HepG2 (cell line): ENCODE measurements around the gene CHEK2. TPM values are rescaled to one million over a fixed set of nuclear protein-coding genes. Genes with fewer than 3 reads are reported as not detected.

ENCODE experiments used
- ARID5B ChIP-seq: IDR thresholded peaks from 2 replicates; pipeline ENCODE4 v1.4.0; 2020; ENCODE audit warnings: mild to moderate bottlenecking, missing genetic modification reagents
- EP300 ChIP-seq, 3 experiments: sonication (generic) in 1 of 3; formaldehyde crosslinking in 1 of 3; IDR thresholded peaks; 2 replicates each; pipeline versions ENCODE4 v1.5.1 to v1.6.1; 2011 to 2020; ENCODE audit warnings: low read depth in 2 of 3, low read length in 2 of 3, borderline replicate concordance in 1 of 3, improper control_type of control experiment in 1 of 3, mild to moderate bottlenecking in 1 of 3, missing genetic modification reagents in 1 of 3, moderate library complexity in 1 of 3
- ETS1 ChIP-seq: sonication (generic); formaldehyde crosslinking; IDR thresholded peaks from 2 replicates; pipeline ENCODE4 v1.4.0; 2020; ENCODE audit warnings: missing genetic modification reagents
- GTF2F1 ChIP-seq: fragments of 150-350 bp; IDR thresholded peaks from 2 replicates; pipeline ENCODE4 v1.6.1; 2014; ENCODE audit warnings: low read length
- HOXA7 ChIP-seq: sonication (generic); formaldehyde crosslinking; IDR thresholded peaks from 2 replicates; pipeline ENCODE4 v1.8.1; 2022; ENCODE audit warnings: mild to moderate bottlenecking, missing genetic modification reagents, moderate library complexity
- NFATC3 ChIP-seq: sonication (generic); formaldehyde crosslinking; IDR thresholded peaks from 2 replicates; pipeline ENCODE4 v1.5.1; 2020; ENCODE audit warnings: mild to moderate bottlenecking, missing genetic modification reagents
- NKX3-1 ChIP-seq: sonication (generic); formaldehyde crosslinking; IDR thresholded peaks from 2 replicates; pipeline ENCODE4 v1.5.0; 2020; ENCODE audit warnings: missing genetic modification reagents
- SIN3A ChIP-seq: IDR thresholded peaks from 2 replicates; pipeline ENCODE4 v1.6.1; 2011; ENCODE audit warnings: low read depth, mild to moderate bottlenecking, control low read depth, low read length, borderline replicate concordance
- SMAD3 ChIP-seq: sonication (generic); formaldehyde crosslinking; IDR thresholded peaks from 2 replicates; pipeline ENCODE4 v1.4.0; 2020; ENCODE audit warnings: missing genetic modification reagents
- THAP11 ChIP-seq: IDR thresholded peaks from 2 replicates; pipeline ENCODE4 v1.6.1; 2016; ENCODE audit warnings: missing biosample characterization, missing genetic modification reagents
- ZFP41 ChIP-seq: sonication (generic); formaldehyde crosslinking; IDR thresholded peaks from 2 replicates; pipeline ENCODE4 v1.4.0; 2020; ENCODE audit warnings: mild to moderate bottlenecking, missing genetic modification reagents, borderline replicate concordance
- ZFP82 ChIP-seq: sonication (generic); formaldehyde crosslinking; IDR thresholded peaks from 2 replicates; pipeline ENCODE4 v1.5.1; 2020; ENCODE audit warnings: mild to moderate bottlenecking, missing genetic modification reagents, borderline replicate concordance
- ZNF609 ChIP-seq: sonication (generic); formaldehyde crosslinking; IDR thresholded peaks from 2 replicates; pipeline ENCODE4 v1.4.0; 2020; ENCODE audit warnings: mild to moderate bottlenecking, missing genetic modification reagents, borderline replicate concordance
- ZNF766 ChIP-seq: sonication (generic); formaldehyde crosslinking; IDR thresholded peaks from 2 replicates; pipeline ENCODE4 v1.5.0; 2020; ENCODE audit warnings: missing genetic modification reagents, borderline replicate concordance
- ZNF841 ChIP-seq: sonication (generic); formaldehyde crosslinking; IDR thresholded peaks from 2 replicates; pipeline ENCODE4 v1.8.1; 2023; ENCODE audit warnings: missing genetic modification reagents, borderline replicate concordance
- polyA plus RNA-seq, 8 experiments: library from polyadenylated mRNA; depleted of rRNA in 3 of 8; stranded (reverse) in 7 of 8; unstranded in 1 of 8; fragments of >200 nt; fragmentation: Illumina TruSeq in 4 of 8; extraction: Trizol in 4 of 8; gene quantifications; 2 replicates each; pipeline versions ENCODE4 v1.2.1 to v1.2.3, GENCODE V29; 2011 to 2016; ENCODE audit warnings: low read depth in 4 of 8, missing spikeins in 1 of 8, mixed read lengths in 1 of 8; ENCODE audit not compliant: insufficient read depth in 1 of 8
- total RNA-seq, 5 experiments: library from RNA; depleted of rRNA; stranded (reverse); fragments of >200 nt; fragmentation: Illumina TruSeq; extraction: Trizol; gene quantifications; 2 replicates each; pipeline ENCODE4 v1.2.3, GENCODE V29; 2016; ENCODE audit warnings: low read depth in 1 of 5

The CHEK2 gene
- total and polyA plus RNA-seq, 2 of the 13 experiments (the other 11 are each of a cell fraction or from before 2014, with no cell fraction given), result 27.0 to 40.5 TPM

GRCh38 chr22:28783786-28784671 lies 42.4 kb upstream of the CHEK2 start (continued):
- TF ChIP-seq ETS1 (no peak), NFATC3 (CRISPR knock-in tag) (no peak), ARID5B (CRISPR knock-in tag) (no peak; the same call in none of the 2 replicates), HOXA7 (CRISPR knock-in tag) (no peak), SIN3A (no peak; the same call in 1 of the 2 replicates), SMAD3 (CRISPR knock-in tag) (0 out of 2 replicates have a peak, but pooled peaks have one; percentile 13), ZNF766 (CRISPR knock-in tag) (no peak; the same call in 1 of the 2 replicates), ZNF609 (CRISPR knock-in tag) (peak; percentile 80; the same call in 1 of the 2 replicates), NKX3-1 (0 out of 2 replicates have a peak, but pooled peaks have one; percentile 35), ZFP82 (no peak), ZFP41 (CRISPR knock-in tag) (no peak), ZNF841 (CRISPR knock-in tag) (no peak), THAP11 (CRISPR knock-in tag) (peak; percentile 78), EP300 (IDR thresholded peaks at IDR 0.05; ENCODE audit: low read depth in 2 of 2, low read length in 2 of 2) (peak in 1 of 2 experiments; percentile 80; a peak in 2 of 4 replicates), EP300 (CRISPR knock-in tag; IDR thresholded peaks at IDR 0.05; ENCODE audit: borderline replicate concordance) (no peak), GTF2F1 (no peak)
